GM12875 (cell line): ENCODE measurements around the gene RANBP3L.

Source experiments
- H3K4me3 ChIP-seq: one replicate; pipeline ENCODE4 v1.5.1; 2011; ENCODE audit warnings: low read depth, low read length, control low read depth
- TF ChIP-seq, protein P1 (sequence below): IDR thresholded peaks from 2 replicates; pipeline ENCODE4 v1.5.1; 2011; ENCODE audit warnings: low read depth, mild to moderate bottlenecking, control low read depth, inconsistent platforms, low read length, moderate library complexity, borderline replicate concordance; ENCODE audit not compliant: insufficient read depth

RANBP3L gene

DNA sequence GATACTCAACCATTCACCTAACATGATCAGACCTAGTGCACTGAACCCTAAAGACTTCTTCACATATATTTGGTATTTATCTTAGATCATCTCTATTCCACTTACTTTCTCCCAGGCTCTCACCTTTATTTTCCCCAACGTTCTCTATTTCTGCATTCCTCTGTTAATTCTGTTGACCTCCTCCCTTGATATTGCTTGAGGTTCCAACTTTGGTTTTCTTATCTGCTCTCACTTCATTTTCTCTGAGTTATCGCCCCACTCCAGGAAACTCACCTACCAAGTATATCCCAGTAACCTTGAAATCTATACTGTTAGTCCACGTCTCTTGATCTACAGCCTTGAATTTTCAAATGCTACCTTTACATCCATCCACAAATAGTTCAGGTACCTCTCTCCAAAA is 69.2 kb downstream of the RANBP3L start:
- no peak overlapping the region for H3K4me3 ChIP-seq
- TF ChIP-seq, protein P1, sequence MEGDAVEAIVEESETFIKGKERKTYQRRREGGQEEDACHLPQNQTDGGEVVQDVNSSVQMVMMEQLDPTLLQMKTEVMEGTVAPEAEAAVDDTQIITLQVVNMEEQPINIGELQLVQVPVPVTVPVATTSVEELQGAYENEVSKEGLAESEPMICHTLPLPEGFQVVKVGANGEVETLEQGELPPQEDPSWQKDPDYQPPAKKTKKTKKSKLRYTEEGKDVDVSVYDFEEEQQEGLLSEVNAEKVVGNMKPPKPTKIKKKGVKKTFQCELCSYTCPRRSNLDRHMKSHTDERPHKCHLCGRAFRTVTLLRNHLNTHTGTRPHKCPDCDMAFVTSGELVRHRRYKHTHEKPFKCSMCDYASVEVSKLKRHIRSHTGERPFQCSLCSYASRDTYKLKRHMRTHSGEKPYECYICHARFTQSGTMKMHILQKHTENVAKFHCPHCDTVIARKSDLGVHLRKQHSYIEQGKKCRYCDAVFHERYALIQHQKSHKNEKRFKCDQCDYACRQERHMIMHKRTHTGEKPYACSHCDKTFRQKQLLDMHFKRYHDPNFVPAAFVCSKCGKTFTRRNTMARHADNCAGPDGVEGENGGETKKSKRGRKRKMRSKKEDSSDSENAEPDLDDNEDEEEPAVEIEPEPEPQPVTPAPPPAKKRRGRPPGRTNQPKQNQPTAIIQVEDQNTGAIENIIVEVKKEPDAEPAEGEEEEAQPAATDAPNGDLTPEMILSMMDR = no peak

GRCh38 chr5:36230151-36230790 is 71.4 kb downstream of the RANBP3L start:
- TF ChIP-seq, protein P1 = no peak
- no peak overlapping the region for H3K4me3 ChIP-seq

GRCh38 chr5:36228505-36228904 is 73.2 kb downstream of the RANBP3L start:
- no peak overlapping the region for H3K4me3 ChIP-seq
- TF ChIP-seq, protein P1 = no peak

DNA sequence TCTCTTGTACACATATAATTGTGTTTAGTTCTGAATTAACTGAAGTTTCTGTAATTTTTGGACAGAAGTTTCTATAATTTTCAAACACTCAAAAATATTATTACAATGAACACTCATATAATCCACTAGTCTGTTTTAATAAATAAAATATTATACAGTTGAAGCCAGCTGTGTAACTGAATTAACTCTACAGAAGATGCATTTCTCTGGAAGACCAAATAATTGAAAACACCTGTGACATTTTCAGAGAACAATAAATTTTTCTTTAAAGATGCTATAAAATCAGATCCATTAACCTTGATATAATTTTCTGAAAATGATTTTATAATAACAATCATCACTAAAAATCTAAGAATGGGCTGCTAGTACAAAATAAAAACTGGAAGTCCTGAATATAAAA is 74.7 kb downstream of the RANBP3L start:
- TF ChIP-seq, protein P1 = no peak
- no peak overlapping the region for H3K4me3 ChIP-seq

DNA sequence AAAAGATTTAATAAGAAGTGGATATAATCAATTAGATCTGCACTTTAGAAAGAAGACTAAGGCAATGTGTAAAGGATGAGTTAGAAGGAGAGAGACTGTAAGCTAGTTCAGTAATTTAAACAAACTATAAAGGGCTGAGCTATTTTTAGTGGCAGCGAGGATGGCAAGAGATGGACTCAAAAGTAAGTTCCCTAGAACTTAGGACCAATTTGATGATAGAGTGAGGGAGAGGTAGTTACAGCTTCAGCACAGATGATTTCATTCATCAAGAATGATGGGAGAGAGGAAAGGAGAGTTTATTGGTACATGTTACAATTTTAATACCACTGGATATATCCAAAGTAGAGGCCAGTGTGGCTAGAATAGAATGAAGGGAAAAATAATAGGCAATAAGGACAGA is 79.1 kb downstream of the RANBP3L start:
- TF ChIP-seq, protein P1 = no peak
- no peak overlapping the region for H3K4me3 ChIP-seq

DNA sequence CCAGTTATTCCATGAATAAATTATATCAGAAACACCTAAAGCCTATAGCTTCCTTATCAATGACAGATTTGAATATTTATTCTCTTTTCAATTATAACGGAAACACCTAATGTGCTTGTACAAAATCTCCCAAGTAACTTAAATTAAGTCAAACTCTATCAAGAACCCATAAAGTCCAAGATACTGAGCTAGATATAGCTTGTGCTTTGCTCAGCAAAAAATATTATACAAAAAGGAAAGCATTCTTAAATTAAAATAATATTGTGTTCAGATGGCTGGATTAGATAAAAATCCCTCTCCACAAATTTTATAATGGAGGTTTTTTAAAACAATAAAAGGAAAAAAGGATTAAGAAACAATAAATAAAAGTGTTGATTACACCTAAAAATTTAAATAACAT is 83.7 kb downstream of the RANBP3L start:
- TF ChIP-seq, protein P1 = no peak
- no peak overlapping the region for H3K4me3 ChIP-seq

- no peak overlapping the region for H3K4me3 ChIP-seq
- TF ChIP-seq, protein P1 = no peak
Measured at GRCh38 chr5:36217567-36217966, 84.1 kb downstream of the RANBP3L start.
